SHP77 (cell line): Measurements from ENCODE around the gene SDHA.
"Not testable (repeated sequence)": the region's sequence is repeated elsewhere in the genome, so short reads cannot be mapped to it uniquely, and the experiment has no call there.

ENCODE experiments used
- DNase-seq, 2 experiments: peaks; one replicate each; lab custom pipeline; 2025; lab: John Stamatoyannopoulos, UW

The SDHA gene

DNA sequence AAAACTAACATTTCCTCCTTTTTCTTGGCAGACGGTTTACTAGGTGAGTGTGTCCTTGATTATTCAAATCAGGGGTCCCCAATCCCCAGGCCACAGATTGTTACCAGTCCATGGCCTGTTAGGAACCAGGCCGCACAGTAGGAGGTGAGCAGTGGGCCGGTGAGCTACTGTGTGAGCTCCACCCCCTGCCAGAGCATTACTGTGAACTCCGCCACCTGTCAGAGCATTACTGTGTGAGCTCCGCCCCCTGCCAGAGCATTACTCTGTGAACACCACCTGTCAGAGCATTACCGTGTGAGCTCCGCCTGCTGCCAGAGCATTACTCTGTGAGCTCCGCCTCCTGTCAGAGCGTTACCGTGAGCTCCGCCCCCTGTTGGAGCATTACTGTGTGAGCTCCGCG, 39.0 kb downstream of the SDHA start:
- no peak for DNase-seq

DNA sequence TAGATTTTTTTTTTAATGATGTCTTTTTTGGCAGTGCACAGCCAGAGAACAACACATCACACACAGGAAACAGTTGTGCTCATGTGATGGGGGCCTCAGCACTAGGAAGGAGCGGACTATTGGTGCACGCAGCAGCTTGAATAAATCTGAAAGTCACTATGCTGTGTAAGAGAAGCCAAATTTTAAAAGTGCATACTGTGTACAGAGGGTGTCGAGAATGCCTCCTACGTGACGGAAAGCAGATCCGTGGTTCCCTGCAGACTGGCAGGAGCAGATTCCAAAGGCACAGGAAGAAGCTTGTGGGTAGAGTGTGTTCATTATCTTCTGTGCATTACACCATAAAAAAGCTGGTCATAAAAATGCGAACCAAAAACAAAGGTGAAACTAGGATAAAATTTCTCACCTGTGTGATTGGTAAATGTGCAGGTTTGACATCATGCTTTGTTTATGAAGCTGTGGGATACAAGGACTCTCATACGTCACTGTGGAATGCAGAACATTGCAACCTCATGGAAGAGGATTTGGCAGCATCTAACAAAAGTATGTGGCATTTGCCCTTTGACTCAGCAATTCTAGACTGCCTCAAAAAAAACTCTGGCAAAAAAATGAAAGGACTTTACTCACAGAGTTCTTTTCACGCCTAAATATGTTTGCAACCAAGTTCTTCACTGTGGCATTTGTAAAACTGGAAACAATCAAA, 45.3 kb downstream of the SDHA start:
- not testable (repeated sequence) for DNase-seq

DNA sequence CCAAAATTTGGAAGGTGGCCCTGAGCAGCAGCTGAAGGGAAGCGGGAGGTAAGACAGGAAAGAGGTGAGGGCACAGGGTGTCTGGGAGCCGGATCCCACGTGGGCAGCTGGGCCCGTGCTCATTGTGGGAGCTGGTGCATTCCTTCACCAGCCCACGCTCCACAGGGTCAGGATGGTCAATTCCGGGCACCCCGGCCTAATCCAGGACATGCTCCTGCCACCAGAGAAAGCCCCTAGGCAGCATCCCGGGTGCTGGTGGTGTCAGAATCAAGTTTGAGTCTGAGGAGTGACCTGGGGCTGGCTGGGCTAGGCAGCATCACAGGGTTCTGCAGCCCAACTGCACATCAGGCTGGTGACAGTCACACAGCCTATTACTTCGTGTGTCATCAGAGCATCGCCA, 46.2 kb downstream of the SDHA start:
- DNase-seq = no peak

DNA sequence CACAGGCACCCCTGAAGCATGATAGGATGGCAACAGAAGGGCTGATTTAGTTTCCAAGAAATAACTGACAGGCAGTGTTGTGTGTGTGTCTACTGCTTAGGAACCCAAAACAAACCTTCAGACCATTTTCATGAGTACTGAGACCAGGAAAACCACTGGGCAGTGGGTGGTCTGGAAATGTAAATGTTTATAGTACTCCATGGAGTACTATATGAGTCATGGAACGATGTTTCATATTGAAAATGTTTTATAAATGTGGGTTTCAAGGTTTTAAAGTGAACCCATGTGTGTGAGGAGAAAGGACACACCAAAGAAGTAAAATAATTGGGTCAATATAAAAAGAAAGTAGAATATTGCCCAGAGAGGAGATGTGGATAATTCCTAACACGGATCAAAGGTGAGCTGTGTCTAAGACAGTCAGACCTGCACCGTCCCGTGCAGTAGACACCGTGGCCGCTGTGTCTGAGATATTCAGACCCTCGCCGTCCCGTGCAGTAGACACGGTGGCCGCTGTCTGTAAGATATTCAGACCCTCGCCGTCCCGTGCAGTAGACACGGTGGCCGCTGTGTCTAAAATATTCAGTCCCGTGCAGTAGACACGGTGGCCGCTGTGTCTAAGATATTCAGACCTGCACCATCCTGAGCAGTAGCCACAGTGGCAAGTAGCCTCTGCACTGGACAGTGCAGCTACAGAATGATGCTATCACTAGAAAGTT, 48.3 kb downstream of the SDHA start:
- DNase-seq = not testable (repeated sequence)

DNA sequence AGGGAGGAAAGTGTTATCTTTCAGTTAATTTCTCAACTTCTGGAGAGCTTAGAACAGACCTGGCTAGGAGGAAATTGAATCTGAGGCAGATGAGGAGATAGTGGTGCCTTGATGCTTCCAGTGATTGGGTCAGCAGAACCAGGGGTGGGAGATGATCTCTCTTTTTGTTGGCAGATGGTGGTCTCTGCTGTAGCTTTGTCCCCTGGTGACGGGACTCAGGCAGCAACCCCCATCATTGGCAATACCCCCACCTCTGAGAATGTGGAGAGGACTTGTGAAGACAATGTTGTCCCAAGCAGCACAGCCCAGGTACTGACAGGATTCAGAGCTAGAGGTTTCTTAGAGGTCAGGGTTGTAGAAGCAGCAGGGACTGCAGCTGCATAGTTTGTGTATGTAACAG, 49.6 kb downstream of the SDHA start:
- no peak for DNase-seq

DNA sequence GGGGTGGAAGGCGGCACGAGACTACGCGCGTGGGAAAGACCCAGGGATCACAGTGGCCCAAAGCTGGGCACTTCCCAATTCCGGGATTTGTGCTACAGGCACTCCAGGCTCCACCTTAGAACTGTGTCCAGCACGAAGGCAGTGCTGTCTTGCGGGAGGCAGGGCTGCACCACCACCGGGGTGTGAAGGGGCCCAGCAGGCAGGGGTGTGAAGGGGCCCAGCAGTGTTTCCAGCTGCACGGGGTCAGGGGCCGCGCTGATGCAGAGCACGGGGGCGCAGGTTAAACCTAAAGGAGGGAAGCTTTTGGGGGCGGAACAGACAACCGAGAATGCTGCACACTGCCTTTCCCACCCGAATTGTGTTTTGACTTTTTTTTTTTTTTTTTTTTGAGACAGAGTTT, 52.2 kb downstream of the SDHA start:
- DNase-seq = no peak

DNA sequence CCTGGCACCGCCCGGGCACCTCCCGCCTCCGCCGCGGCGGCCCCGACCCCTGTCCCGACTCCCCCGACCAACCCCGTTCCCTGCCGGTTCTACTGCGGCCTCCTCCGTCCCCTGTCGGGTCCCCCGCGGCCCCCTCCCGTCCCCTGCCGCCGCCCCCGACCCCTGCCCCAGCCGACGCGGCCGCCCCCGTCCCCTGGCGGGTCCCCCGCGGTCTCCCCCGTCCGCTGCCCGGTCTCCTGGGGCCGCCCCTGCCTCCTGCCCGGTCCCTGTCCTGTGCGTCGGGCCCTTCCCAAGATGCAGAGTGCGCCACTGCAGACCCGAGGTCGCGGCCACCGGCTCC, 53.7 kb downstream of the SDHA start:
- not testable (repeated sequence) for DNase-seq

DNA sequence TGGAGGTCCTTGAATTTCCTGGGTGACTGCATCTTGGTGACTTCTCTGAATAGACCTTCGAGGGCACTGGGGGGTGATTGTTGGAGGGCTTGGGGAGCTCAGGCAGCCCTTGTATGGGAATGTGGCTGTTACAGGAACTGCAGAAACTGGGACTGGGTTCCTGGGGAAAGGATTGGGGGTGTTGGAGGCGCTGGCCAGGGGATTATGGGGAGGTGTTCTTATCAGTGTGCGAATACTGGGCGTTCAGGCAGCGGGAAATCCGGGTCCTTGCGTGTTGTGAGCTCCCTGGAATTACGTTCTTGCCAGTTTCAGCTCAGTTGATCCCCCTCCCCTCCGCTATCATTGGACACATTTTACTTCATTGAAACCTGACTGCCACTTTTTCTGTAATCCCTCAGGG, 55.0 kb downstream of the SDHA start:
- not testable (repeated sequence) for DNase-seq

DNA sequence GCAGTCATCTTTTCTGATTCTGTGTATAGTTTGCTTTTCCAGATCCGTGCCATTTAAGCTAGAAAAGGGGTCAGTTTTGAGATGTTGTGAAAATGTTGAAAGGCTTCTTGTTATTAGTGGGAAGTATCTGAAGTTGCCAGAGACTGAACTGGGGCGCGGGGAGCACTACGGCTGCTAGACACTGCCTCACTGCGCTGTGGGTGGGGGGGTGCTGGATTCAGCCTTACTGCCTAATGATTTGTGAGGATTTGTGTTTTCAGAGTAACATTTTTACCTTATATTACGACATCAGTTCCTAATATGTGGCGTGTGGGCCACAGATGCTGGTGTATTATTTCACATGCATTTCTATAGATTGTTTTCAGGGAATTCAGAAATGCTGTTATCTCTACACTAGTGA, 55.4 kb downstream of the SDHA start:
- DNase-seq = not testable (repeated sequence)

DNA sequence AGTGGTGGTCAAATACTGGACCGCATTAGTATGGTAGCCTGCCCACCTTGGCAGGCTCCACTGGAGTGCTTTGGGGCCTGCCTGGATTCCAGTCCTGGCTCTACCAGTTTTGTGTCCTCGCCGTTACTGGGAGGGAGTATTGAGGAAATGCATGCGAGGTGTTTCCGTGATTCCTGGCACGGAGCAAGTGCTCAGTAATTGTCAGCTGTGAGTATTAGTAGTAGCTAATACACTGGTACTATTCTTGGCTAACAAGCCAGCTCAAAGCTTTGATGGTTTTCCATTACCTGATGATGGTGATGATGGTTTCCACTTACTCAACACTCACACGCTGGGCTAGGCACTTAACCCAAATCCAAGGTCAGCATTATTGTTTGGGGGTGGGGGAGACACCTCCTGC, 56.2 kb downstream of the SDHA start:
- not testable (repeated sequence) for DNase-seq

DNA sequence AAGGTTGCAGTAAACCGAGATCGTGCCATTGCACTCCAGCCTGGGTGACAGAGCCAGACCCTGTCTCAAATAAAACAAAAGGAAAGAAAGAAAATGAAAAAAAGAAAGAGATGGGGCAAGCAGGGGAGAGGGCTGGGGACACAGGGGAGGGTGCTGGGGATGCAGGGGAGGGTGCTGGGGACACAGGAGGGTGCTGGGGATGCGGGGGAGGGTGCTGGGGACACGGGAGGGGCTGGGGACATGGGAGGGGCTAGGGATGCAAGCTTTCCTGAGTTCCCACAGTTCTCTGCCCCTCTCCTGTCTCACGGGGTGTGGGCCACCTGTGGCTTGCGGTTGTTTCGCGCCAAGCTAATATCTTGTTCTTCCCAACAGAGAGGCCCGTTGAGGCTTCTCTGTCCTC, 60.5 kb downstream of the SDHA start:
- DNase-seq = no peak

DNA sequence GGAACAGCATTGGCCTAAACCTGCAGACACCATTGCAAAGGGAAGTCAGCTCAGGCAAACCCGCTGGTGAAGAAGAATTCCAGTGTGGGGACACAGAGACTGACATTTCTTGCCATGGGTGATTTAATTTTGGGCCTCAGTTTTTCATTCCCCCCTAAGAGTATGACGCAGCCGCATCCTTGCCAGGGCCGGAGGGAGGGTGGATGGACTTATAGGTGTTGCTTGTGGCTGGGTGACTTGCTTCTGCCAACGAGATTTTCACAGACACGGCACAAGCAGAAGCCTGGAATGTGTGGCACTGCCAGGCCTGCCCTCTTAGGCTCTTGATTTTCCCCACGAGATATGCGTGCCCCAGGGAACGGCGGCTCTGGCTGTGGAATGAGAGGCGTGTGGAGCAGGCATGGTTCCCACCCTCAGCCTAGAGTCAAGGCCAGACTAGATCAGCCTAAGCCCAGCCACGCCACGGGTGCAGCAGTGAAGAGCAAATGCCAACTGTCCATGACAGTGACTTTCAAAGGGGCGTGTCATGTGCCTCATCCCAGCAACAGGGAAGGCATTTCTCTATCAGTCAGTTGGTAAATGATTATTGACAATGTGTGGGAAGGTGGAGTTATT, 61.0 kb downstream of the SDHA start:
- not testable (repeated sequence) for DNase-seq

DNA sequence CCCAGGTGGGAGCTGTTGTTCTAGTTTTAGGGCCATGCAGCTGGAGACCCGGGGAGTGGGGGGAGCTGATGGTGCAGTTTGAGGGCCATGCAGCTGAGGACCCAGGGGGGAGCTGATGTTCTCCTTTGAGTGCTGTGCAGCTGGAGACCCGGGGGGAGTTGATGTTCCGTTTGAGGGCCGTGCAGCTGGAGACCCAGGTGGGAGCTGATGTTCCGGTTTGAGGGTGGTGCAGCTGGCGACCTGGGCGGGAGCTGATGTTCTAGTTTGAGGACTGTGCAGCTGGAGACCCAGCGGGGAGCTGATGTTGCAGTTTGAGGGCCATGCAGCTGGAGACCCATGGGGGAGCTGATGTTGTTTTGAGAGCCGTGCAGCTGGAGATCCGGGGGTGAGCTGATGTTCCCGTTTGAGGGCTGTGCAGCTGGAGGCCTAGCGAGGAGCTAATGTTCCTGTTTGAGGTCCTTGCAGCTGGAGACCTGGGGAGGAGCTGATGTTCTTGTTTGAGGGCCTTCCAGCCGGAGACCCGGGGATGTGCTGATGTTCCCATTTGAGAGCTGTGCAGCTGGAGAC, 68.0 kb downstream of the SDHA start:
- no peak for DNase-seq

DNA sequence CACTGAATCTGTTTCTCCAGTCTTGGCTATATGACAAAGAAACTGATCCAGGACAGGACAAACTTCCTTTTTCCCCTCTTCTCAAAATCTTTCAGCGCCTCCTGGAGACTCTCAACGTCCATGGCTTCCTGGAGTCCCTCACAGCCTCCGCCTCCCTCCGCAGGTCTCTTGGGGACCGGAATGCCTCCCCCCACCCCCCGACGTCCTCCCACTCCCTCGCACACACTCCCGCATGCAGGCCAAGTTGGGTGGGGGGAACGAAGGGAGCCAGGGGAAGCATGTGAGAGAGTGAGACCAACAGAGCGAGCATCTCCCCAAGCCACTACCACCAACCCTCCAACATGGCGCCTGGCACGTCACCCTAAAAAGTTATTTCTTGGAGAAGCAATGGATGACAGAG, 72.1 kb downstream of the SDHA start:
- DNase-seq = not testable (repeated sequence)

DNA sequence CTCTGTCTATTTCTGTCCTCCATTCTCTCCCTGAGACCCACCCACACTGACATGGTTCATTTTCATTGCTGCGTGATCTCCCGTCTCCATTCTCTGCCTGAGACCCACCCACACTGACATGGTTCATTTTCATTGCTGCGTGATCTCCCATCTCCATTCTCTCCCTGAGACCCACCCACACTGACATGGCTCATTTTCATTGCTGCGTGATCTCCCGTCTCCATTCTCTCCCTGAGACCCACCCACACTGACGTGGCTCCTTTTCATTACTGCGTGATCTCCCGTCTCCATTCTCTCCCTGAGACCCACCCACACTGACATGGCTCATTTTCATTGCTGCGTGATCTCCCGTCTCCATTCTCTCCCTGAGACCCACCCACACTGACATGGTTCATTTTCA, 73.2 kb downstream of the SDHA start:
- DNase-seq = not testable (repeated sequence)

DNA sequence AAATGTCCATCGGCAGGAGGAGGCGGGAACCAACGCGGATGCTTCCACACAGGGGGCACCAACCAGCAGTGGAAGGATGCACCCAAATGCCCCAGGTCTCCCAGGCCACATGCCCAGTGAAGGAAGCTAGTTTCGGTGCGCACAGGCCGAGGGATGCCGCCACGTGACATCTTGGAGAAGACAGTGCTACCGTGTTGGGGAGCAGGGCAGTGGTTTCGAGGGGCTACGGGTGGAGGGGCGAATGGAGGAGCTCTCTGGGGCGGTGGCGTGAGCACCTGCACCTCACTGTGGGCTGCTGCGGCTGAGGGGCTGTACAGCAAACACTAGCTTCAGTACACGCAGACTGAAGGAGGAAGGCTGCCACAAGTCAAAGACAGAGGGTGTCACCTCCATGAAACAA, 76.7 kb downstream of the SDHA start:
- DNase-seq = not testable (repeated sequence)

DNA sequence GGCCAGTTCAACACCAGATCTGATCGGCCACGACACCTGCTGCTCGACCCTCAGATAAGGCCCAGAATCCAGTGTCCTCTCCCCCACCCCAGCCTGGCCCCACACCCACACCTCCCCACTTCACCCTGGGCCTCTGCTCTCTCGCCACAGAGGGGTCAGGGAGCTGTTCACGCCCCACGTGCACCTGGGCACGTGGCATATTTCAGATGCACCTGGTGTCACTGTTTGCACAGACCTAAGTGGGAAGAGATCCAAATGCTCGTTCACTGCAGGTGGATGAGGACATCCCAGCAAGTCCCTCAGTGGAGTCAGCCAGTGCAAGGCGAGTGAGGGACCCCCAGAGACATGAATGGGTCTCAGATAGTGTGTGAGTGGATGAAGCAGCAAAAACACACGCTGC, 78.1 kb downstream of the SDHA start:
- DNase-seq = peak; percentile 24 to 39

DNA sequence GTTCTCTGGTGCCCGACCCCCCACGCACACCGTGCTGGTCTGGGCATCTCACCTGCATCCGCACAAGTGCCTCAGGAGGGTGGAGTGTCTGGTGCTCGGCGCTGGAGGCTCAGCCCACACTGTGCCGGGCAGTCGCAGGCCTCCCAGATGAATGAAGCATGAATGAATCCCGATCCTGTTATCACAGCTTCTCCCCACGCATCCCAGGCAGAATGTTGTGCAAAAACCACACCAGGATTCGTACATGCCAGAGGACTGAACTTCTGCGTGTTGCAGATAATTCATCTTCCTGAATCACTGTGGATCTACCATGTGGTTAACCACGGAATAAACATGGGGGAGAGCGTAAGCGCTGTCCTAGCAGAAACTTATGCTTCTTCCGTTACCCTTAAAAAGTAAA, 78.8 kb downstream of the SDHA start:
- DNase-seq = not testable (repeated sequence)

DNA sequence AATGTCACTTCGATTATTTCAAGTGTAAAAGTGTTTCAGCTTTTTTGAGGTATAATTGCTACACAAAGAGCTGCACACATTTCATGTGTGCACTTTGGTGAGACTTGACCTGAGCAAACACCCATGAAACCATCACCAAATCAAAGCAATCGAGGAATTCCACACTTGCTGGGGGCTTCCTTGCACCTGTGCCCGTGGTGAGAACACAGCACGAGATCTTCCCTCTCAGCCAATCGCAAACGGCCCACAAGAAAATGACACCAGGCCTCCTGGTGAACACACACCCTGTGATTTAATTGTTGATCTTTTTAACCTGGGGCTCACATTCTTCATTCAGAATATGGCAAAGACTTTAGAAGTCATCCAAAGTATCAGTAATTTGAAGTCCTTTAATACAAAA, 79.3 kb downstream of the SDHA start:
- DNase-seq = not testable (repeated sequence)

DNA sequence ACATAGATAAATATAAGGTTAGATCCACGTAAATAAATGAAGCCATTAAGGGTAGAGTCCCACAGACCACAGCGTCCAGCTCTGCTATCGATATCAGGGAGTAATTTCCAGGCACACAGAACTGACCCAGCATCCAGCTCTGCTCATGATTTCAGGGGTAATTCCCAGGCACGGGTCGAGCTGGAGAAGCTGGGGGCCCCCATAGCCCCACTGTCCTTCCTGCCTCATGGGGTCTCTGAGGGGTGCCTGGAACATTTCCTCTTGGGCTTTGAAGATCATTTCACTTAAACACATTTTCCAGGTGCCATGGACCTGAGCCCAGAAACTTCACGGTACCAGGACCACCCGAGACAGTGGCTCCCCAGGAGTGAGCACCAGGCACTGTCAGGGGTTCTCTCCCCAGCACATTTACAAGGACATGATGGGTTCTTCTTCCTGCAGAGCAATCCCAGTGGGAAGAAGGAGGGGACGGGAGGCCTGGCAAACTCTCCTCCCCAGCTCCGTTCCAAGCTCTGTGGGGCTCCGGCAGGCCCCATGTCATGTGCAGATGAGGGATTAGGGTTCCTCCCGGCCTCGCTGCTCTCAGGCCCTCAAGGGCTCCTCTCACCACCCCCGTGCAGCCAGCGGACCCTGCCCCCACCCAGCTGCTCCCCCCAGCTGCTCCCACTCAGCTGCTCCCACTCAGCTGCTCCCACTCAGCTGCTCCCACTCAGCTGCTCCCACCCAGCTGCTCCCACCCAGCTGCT, 80.0 kb downstream of the SDHA start:
- DNase-seq = not testable (repeated sequence)

DNA sequence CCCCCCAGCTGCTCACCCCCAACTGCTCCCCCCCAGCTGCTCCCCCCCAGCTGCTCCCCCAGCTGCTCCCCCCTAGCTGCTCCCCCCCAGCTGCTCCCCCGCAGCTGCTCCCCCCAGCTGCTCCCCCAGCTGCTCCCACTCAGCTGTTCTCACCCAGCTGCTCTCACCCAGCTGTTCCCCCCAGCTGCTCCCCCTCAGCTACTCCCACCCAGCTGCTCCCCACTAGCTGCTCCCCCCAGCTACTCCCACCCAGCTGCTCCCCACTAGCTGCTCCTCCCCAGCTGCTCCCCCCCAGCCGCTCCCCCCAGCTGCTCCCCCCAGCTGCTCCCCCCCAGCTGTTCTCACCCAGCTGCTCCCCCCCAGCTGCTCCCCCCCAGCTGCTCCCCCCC, 80.6 kb downstream of the SDHA start:
- no peak for DNase-seq

DNA sequence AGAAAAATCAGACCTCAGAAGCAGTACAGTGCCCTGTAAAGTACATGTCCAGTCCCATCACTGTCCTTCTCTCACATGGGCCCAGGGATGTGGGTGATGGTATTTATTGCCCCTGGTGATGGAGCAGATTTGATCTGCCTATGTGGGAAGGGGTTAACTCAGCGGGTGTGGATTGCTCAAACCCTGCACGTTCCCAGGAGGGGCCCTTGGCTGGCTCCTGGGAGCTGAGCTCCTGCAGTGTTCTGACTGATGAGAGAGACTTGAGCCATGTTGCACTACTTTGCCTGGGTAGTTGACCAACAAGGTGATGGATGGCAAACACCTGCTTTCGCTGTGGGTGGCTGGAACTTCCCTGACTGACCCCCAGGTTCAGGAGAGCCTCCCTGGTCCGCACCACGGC, 81.8 kb downstream of the SDHA start:
- not testable (repeated sequence) for DNase-seq
